ENCODE data around the gene BFSP1.

DNA sequence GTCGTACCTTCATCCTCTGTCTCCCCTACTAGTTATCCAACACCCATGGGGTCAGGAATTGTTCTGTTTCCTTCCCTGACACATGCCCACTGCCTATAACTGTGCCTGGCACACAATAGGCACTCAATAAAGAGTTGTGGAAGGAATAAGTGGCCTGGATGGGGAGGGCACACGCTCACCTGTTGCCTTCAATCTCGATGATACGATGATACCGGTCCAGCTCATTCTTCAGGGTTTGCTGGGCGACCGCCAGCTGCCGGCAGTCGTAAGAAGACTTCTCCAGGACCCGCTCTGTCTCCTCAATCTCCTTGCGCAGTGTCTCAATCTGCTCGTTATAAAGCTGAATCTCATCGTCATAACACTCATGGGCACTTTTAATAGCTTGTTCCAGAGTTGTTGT, 32.5 kb downstream of the BFSP1 start:
- TF ChIP-seq, protein P1, sequence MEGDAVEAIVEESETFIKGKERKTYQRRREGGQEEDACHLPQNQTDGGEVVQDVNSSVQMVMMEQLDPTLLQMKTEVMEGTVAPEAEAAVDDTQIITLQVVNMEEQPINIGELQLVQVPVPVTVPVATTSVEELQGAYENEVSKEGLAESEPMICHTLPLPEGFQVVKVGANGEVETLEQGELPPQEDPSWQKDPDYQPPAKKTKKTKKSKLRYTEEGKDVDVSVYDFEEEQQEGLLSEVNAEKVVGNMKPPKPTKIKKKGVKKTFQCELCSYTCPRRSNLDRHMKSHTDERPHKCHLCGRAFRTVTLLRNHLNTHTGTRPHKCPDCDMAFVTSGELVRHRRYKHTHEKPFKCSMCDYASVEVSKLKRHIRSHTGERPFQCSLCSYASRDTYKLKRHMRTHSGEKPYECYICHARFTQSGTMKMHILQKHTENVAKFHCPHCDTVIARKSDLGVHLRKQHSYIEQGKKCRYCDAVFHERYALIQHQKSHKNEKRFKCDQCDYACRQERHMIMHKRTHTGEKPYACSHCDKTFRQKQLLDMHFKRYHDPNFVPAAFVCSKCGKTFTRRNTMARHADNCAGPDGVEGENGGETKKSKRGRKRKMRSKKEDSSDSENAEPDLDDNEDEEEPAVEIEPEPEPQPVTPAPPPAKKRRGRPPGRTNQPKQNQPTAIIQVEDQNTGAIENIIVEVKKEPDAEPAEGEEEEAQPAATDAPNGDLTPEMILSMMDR (IDR thresholded peaks at IDR 0.05) = no peak
- no peak for TF ChIP-seq POLR2AphosphoS5 (IDR thresholded peaks at IDR 0.05)
- TF ChIP-seq EP300 (IDR thresholded peaks at IDR 0.05) = no peak

Data from sigmoid colon (tissue), 4 donors.